Suprapubic skin (tissue), 4 donors: ENCODE results near the gene NRXN3. TPM values are rescaled to one million over a fixed set of nuclear protein-coding genes. Genes with fewer than 3 reads are reported as not detected.

ENCODE experiments used
- DNase-seq, 2 donors: peaks; one replicate each; pipeline ENCODE4 v3.0.0-alpha.2; 2019; ENCODE audit warnings: low spot score in 2 of 2
- H3K27ac ChIP-seq: fragments of 200-600 bp; sonication (generic); one replicate; pipeline ENCODE4 v1.5.1; 2019
- H3K27me3 ChIP-seq: fragments of 200-600 bp; sonication (generic); one replicate; pipeline ENCODE4 v1.5.1; 2019
- H3K36me3 ChIP-seq: fragments of 200-600 bp; sonication (generic); one replicate; pipeline ENCODE4 v1.5.1; 2019
- H3K4me1 ChIP-seq: fragments of 200-600 bp; sonication (generic); one replicate; pipeline ENCODE4 v1.5.1; 2019
- H3K4me3 ChIP-seq: fragments of 200-600 bp; sonication (generic); one replicate; pipeline ENCODE4 v1.5.1; 2019; ENCODE audit warnings: mild to moderate bottlenecking
- H3K9me3 ChIP-seq: fragments of 200-600 bp; sonication (generic); one replicate; pipeline ENCODE4 v1.5.1; 2019
- EP300 ChIP-seq: sonication (generic); formaldehyde crosslinking; IDR thresholded peaks from one replicate; pipeline ENCODE4 v1.6.1; 2017; ENCODE audit warnings: antibody characterized with exemption
- POLR2A ChIP-seq, 2 donors: fragments of 450-650 bp; IDR thresholded peaks; one replicate each; pipeline ENCODE4 v1.6.1; 2017; ENCODE audit warnings: antibody characterized with exemption in 2 of 2, mild to moderate bottlenecking in 2 of 2, moderate library complexity in 2 of 2
- POLR2AphosphoS5 ChIP-seq, 3 donors: sonication (generic); formaldehyde crosslinking; IDR thresholded peaks; one replicate each; pipeline ENCODE4 v1.6.1; 2017; ENCODE audit warnings: antibody characterized with exemption in 3 of 3
- WGBS: methylation state at CpG from one replicate; pipeline ENCODE4 v1.1.5; 2018; 5-methylcytosine and 5-hydroxymethylcytosine counted together
- total RNA-seq, 4 donors: library from RNA; depleted of rRNA; stranded (reverse); fragments of >200 nt; gene quantifications; one replicate each; pipeline ENCODE4 v1.1.0, GENCODE V29; 2016
- TF ChIP-seq, protein P1 (sequence below), 2 donors: fragments of 200-600 bp in 1 of 2; fragments of 450-650 bp in 1 of 2; sonication (generic) in 1 of 2; IDR thresholded peaks; one replicate each; pipeline ENCODE4 v1.5.1; 2016 to 2019; ENCODE audit warnings: antibody characterized with exemption in 2 of 2, mild to moderate bottlenecking in 1 of 2, moderate library complexity in 1 of 2

NRXN3 gene
- total RNA-seq, 4 donors from 2014 or later: 0.79 to 4.3 (median 3.3) TPM

DNA sequence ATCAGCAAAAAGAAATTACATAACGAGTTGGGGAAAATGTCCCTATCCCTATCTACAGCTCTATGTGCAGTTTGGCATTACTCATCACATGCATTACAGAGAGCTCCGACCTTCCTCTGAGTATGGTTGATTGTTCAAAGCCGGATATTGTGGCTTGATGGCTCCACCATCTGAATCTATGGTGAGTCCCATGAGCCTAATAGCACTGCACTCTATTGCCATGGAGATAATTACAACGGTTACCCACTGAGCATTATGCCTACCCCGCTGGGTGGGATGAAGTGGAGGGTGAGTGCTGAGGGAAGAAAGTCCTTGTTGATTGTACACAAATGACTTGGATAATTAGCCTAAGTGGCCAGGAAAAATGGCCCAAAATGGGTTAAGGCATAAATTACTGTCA is 800.5 kb downstream of the NRXN3 start:
- Histone ChIP-seq H3K4me1 (peaks cover 4% of the 10 kb centered on the region), H3K27ac (no peak overlapping the region), H3K9me3 (no peaks in the 10 kb centered on the region), H3K36me3 (no peaks in the 10 kb centered on the region), H3K4me3 (no peak overlapping the region), H3K27me3 (no peaks in the 10 kb centered on the region)
- 87% methylated on average over 5 of the region's 5 CpGs for WGBS
- no peak for DNase-seq
- TF ChIP-seq EP300 (no peak), POLR2AphosphoS5 (IDR thresholded peaks at IDR 0.05) (no peak), POLR2A (IDR thresholded peaks at IDR 0.05) (no peak)
- TF ChIP-seq, protein P1, sequence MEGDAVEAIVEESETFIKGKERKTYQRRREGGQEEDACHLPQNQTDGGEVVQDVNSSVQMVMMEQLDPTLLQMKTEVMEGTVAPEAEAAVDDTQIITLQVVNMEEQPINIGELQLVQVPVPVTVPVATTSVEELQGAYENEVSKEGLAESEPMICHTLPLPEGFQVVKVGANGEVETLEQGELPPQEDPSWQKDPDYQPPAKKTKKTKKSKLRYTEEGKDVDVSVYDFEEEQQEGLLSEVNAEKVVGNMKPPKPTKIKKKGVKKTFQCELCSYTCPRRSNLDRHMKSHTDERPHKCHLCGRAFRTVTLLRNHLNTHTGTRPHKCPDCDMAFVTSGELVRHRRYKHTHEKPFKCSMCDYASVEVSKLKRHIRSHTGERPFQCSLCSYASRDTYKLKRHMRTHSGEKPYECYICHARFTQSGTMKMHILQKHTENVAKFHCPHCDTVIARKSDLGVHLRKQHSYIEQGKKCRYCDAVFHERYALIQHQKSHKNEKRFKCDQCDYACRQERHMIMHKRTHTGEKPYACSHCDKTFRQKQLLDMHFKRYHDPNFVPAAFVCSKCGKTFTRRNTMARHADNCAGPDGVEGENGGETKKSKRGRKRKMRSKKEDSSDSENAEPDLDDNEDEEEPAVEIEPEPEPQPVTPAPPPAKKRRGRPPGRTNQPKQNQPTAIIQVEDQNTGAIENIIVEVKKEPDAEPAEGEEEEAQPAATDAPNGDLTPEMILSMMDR (IDR thresholded peaks at IDR 0.05): no peak

DNA sequence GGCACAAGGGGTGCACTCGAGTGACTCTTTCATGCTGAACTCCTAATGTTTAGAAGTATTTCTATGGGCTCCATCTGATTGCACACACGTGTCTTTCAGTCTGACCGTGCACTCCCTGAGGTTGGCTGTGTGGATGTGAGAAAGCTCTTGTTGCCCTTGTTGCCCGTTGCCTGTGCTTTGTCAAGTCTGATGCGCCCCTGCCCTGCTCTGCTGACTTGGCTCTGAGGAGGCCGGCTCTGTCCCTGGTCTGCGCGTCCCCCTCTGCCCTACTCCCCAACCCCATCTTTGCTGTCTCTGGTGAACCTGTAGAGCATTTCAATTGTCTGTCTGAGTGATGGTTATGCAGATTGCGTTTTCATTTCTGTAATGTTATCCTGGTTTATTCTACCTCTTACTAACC is 802.3 kb downstream of the NRXN3 start:
- no peak overlapping the region for H3K27ac ChIP-seq
- no peak for DNase-seq
- WGBS: 79% methylated on average over 9 of the region's 9 CpGs
- H3K27me3 ChIP-seq: no peaks in the 10 kb centered on the region
- H3K4me1 ChIP-seq: peaks cover 4% of the 10 kb centered on the region
- no peaks in the 10 kb centered on the region for H3K36me3 ChIP-seq
- H3K9me3 ChIP-seq: no peaks in the 10 kb centered on the region
- no peak overlapping the region for H3K4me3 ChIP-seq
- no peak for TF ChIP-seq POLR2A (IDR thresholded peaks at IDR 0.05)
- TF ChIP-seq, protein P1 (IDR thresholded peaks at IDR 0.05): no peak
- no peak for TF ChIP-seq EP300
- no peak for TF ChIP-seq POLR2AphosphoS5 (IDR thresholded peaks at IDR 0.05)

- no peak for DNase-seq
- 61% methylated on average over 3 of the region's 3 CpGs for WGBS
- Histone ChIP-seq H3K9me3 (no peaks in the 10 kb centered on the region), H3K4me3 (no peak overlapping the region), H3K27me3 (no peaks in the 10 kb centered on the region), H3K36me3 (no peaks in the 10 kb centered on the region), H3K27ac (no peak overlapping the region), H3K4me1 (no peaks in the 10 kb centered on the region)
- TF ChIP-seq, protein P1 (IDR thresholded peaks at IDR 0.05): no peak
- TF ChIP-seq EP300: no peak
These were observed 804.5 kb downstream of the NRXN3 start for GRCh38 chr14:78974691-78975090.

DNA sequence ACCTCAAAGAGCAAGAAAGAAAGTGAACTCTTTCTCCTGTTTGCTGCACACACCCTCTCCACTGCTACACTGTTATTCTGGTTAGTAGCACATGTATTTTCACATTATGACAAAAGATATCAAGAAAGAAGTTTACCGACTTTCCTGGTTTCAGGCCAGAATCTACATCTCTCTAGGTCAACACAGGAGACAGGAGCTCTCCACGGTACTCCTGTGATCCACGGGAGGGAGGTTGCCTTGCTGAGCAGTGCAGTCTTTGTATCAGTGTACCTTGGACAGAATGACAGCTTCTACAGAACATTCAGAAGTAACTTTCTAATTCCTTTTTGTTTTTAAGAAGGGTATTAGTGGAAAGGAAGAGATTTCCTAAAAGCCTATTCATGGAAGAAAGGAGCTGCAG is 805.6 kb downstream of the NRXN3 start:
- 57% methylated on average over 3 of the region's 3 CpGs for WGBS
- DNase-seq: no peak
- H3K4me3 ChIP-seq: no peak overlapping the region
- no peaks in the 10 kb centered on the region for H3K27me3 ChIP-seq
- H3K27ac ChIP-seq: no peak overlapping the region
- H3K9me3 ChIP-seq: no peaks in the 10 kb centered on the region
- TF ChIP-seq, protein P1 (IDR thresholded peaks at IDR 0.05): no peak
- TF ChIP-seq EP300 (no peak), POLR2AphosphoS5 (IDR thresholded peaks at IDR 0.05) (no peak), POLR2A (IDR thresholded peaks at IDR 0.05) (no peak)
- H3K36me3 ChIP-seq: no peaks in the 10 kb centered on the region
- no peaks in the 10 kb centered on the region for H3K4me1 ChIP-seq

- no peaks in the 10 kb centered on the region for H3K4me1 ChIP-seq
- TF ChIP-seq, protein P1 (IDR thresholded peaks at IDR 0.05): no peak
- no peak for TF ChIP-seq POLR2AphosphoS5 (IDR thresholded peaks at IDR 0.05)
- no peak for TF ChIP-seq POLR2A (IDR thresholded peaks at IDR 0.05)
- TF ChIP-seq EP300: no peak
- no peaks in the 10 kb centered on the region for H3K9me3 ChIP-seq
- 93% methylated on average over 2 of the region's 2 CpGs for WGBS
- H3K27me3 ChIP-seq: no peaks in the 10 kb centered on the region
- DNase-seq: no peak
- no peak overlapping the region for H3K27ac ChIP-seq
- no peaks in the 10 kb centered on the region for H3K36me3 ChIP-seq
- H3K4me3 ChIP-seq: no peak overlapping the region
These were observed 808.7 kb downstream of the NRXN3 start for GRCh38 chr14:78978896-78979295.
